ENCODE measurements around the gene FASTKD2. TPM values are rescaled to one million over a fixed set of nuclear protein-coding genes. Genes with fewer than 3 reads are reported as not detected.
A peak's percentile ranks its signal among the peaks of the same experiment; 100 is the strongest.

The FASTKD2 gene
- 10 to 100 TPM; 24.3 to 40.1 TPM for total RNA-seq

DNA sequence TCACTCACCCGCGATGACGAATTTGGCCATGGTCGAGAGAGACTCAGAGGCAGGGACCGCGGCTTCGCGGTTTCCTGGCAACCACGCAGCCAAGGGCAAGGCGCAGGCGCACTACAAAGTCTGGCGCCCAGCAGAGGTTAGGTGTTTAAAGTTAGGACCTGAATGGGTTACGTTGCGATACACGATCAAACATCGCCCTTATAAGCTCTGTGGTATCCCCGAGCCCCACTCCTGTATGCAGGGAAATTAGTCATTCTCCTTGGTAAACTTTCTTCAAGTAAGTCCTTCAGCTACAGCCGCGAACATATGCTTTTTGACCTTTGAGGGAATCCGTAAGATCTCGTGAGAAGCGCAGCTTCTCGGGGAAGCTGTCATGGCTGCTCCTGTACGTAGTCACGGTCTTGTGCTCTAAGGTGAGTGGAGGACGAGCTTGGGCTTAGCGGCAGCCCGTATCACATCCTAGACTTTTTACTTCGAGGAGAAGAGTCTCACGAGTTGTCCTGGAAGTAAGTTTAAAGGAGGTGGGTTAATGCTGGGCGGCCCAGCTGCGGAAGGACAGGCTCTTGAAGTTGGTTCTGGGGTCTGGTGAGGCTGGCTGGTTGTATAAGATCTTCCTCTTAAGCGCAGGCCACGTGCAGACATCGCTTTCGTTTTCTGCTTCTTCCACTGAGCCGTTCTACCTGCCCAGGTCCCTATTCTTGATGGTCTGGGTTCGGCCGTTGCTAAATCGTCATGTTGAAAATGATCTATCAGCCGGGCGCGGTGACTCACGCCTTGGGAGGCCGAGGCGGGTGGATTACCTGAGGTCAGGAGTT, at the start of gene FASTKD2, which contains the start of gene MDH1B:
TSS of gene FASTKD2 (plus strand) at position 365 of the 815 bp plus-strand sequence. CDS start 1,088 bp downstream, outside the sequence.
TSS of gene MDH1B (minus strand) at position 87 of the 815 bp plus-strand sequence. CDS start at position 30, 57 bp downstream.
- H3K27ac Mint-ChIP-seq, result peak within 1 kb of the TSS; percentile 91
- peak; percentile 89 for ATAC-seq (replicated peaks)
- H3K4me3 Mint-ChIP-seq, result no peak within 1 kb of the TSS
- H3K4me1 Mint-ChIP-seq, result peaks cover 19% of the 10 kb centered on the region
- no peaks in the 10 kb centered on the region for H3K27me3 Mint-ChIP-seq
- peaks cover 41% of the 10 kb centered on the region for H3K36me3 Mint-ChIP-seq (ENCODE audit: low read depth)
- no peaks in the 10 kb centered on the region for H3K9me3 Mint-ChIP-seq

DNA sequence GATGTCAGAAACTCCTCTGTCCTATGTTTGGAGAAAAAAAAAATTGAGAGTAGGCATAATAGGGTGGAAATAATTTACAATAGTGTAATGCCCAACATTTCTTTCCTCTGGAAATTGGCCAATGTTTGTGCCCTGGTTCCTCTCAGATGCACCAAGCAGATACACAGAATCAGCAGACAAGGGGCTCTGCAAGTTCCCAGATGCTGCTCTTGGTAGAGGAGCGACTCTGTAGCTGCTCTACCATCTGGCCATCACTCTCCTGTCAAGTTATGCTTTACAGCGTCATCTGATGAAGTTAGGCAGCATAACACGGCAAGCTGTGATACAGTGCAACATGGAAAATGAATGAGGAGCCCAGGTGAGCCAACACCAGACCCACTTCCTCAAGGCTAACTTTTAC, 48.8 kb upstream of the FASTKD2 start:
- no peaks in the 10 kb centered on the region for H3K9me3 Mint-ChIP-seq
- peaks cover 26% of the 10 kb centered on the region for H3K27me3 Mint-ChIP-seq
- no peaks in the 10 kb centered on the region for H3K4me1 Mint-ChIP-seq
- no peak for ATAC-seq (replicated peaks)
- H3K27ac Mint-ChIP-seq, result no peak overlapping the region
- H3K36me3 Mint-ChIP-seq (ENCODE audit: low read depth), result no peaks in the 10 kb centered on the region
- no peak overlapping the region for H3K4me3 Mint-ChIP-seq

DNA sequence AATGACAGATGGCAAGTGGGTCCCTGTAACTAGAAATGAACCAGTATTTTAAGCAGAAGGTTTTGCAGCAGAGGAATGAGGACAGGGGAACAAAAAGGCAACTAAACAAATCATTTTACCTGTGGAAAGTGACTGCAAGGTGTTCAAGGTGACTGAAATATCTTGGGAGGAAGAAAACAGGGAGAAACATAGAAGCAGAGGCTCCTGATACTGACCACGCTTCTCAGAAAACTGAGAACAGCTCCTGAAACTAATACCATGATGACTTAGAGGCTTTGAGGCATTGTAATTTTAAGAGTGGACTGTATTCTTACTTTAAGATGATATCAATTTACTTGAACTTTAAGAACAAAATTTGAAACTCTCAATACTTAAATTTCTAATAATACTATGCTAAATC, 47.1 kb upstream of the FASTKD2 start, which contains the start of gene DYTN:
TSS of gene DYTN (minus strand) at position 101 of the 400 bp plus-strand sequence. CDS start 117 bp downstream, outside the sequence.
- Mint-ChIP-seq H3K4me3 (no peak within 1 kb of the TSS), H3K36me3 (ENCODE audit: low read depth) (no peaks in the 10 kb centered on the region), H3K4me1 (no peaks in the 10 kb centered on the region), H3K27me3 (peaks cover 23% of the 10 kb centered on the region), H3K9me3 (peaks cover 4% of the 10 kb centered on the region), H3K27ac (no peak within 1 kb of the TSS)
- no peak for ATAC-seq (replicated peaks)

DNA sequence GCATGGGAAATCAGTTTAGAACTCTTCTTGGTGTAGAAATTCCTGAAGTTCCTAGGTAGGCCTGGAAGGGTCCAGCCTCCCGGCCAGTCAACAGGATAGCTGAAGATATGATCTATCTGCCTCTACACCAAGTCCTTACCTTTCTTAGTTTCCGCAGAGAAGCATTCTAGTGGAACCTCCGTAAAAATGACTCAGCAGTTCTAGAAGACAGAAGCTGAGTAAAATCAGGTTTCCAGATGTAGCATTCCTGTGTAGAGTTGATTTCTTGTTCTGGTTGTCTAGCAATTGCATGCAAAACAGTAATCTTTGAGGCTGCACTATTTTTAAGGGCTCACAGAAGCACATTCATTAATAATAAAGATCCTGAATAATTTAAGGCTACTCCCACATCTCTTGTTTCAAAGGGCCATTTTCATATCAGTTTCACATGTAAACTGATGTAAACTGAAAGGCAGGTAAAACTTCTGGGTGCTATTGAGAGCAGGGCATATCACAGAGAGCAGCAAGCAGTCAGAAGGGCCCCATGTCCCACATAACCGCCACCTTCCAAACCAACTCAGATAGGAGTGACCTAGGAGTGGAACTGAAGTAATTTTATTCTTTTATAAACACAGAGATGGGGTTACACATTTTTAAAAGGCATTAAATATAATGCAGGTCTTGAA, 44.0 kb upstream of the FASTKD2 start:
- peaks cover 4% of the 10 kb centered on the region for H3K9me3 Mint-ChIP-seq
- H3K36me3 Mint-ChIP-seq (ENCODE audit: low read depth), result no peaks in the 10 kb centered on the region
- no peak overlapping the region for H3K4me3 Mint-ChIP-seq
- no peak overlapping the region for H3K27ac Mint-ChIP-seq
- no peak for ATAC-seq (replicated peaks)
- H3K27me3 Mint-ChIP-seq, result peaks cover 23% of the 10 kb centered on the region
- no peaks in the 10 kb centered on the region for H3K4me1 Mint-ChIP-seq

DNA sequence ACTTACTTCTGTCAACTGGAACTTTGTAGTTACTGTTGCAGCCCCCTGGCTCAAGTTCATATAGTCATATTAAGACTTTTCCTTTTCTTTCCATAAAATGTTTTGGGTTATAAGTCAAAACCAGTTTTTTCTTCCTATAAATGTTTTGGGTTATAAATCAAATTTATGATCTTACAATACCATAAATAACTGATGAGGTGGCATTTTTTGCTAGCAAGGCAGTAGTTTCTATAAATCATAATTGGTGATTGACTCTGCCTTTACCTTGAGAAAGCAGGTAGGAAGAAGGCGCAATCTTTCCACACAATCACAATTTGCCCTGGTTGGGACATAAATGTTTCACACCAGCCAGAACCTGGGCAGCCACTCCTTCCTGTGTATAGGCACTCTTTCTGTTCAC, 42.1 kb upstream of the FASTKD2 start:
- H3K4me1 Mint-ChIP-seq, result no peaks in the 10 kb centered on the region
- no peak overlapping the region for H3K27ac Mint-ChIP-seq
- ATAC-seq (replicated peaks), result no peak
- no peak overlapping the region for H3K4me3 Mint-ChIP-seq
- H3K9me3 Mint-ChIP-seq, result peaks cover 4% of the 10 kb centered on the region
- peaks cover 32% of the 10 kb centered on the region for H3K27me3 Mint-ChIP-seq
- no peaks in the 10 kb centered on the region for H3K36me3 Mint-ChIP-seq (ENCODE audit: low read depth)

DNA sequence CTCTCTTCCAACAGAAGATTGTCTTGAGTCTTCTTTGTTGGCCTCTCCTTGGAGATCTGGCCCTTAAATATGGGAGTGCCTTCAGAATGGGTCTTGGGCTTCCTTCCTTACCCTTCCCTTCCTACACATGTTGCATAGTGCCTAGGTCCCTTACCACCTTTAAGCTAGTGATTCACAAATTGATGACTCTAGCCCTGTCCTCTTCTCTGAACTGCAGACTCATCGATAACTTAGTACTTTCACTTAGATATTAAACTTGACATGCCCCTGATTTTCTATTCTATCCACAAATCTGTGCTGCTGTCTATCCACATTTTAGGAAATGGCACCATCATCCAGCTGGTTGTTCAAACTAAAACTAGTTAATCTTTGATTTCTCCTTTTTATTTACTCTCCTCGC, 38.1 kb upstream of the FASTKD2 start:
- Mint-ChIP-seq H3K9me3 (peaks cover under 1% of the 10 kb centered on the region), H3K27ac (no peak overlapping the region), H3K4me1 (no peaks in the 10 kb centered on the region), H3K27me3 (peaks cover 36% of the 10 kb centered on the region), H3K36me3 (ENCODE audit: low read depth) (no peaks in the 10 kb centered on the region), H3K4me3 (no peak overlapping the region)
- ATAC-seq (replicated peaks), result no peak

DNA sequence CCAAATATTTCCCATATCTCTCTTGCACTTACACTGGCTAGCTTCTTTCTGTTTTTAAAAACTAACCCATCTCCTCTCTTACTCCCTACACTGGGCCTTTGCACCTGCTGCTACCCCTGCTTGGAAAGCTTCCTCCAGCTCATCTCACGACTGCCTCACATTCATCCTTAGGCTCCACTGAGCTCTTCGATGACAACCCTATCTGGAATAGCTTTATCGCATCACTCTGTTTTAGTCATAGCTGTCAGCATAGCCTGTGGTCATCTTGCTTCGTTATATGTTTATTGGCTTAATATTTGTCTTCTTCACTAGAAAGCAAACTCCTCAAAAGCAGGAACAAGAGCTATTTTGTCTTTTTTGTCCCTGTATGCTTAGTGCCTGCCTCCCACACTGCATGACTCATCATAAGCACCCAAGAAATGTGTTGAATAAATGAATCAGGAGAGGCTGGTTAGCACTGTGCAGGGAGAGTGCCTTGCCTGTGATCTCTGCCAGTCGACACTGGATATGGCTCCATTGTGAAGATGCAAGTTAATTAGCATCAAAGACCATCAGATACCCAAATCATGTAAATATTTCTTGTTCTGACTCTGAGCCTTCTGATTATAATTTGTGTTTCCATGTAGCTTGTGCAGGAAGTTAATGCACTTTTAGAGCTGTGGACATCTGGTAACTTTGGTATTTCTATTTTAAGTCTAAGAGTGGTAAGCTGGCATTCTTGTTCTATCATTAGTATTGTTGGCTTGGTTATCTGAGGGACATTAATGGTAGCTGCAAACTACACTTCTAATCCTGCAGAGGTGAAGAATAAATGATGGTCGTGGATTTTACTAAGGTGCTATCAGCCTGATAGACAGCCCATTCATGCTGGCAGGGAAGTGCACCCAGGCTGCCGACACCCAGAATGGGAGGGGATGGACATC, 36.9 kb upstream of the FASTKD2 start:
- Mint-ChIP-seq H3K27me3 (peaks cover 35% of the 10 kb centered on the region), H3K4me3 (no peak overlapping the region), H3K27ac (no peak overlapping the region), H3K4me1 (no peaks in the 10 kb centered on the region), H3K9me3 (no peaks in the 10 kb centered on the region), H3K36me3 (ENCODE audit: low read depth) (no peaks in the 10 kb centered on the region)
- ATAC-seq (replicated peaks), result peak; percentile 78

DNA sequence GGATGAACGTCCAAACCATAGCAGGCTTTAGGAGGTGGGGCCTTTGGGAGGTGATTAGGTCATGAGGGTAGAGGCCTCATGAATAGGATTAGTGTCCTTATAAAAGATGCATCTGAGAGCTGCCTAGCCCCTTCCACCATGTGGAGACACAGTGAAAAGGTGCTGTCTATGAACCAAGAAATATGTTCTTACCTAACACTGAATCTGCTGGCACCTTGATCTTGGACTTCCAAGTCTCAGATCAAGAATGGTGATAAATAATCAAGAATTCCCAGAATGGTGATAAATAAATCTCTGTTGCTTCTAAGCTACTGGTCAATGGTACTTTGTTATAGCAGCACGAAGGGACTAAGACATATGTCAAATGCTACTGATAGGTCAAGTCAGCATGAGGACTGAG, 32.1 kb upstream of the FASTKD2 start:
- peaks cover 20% of the 10 kb centered on the region for H3K27me3 Mint-ChIP-seq
- no peaks in the 10 kb centered on the region for H3K9me3 Mint-ChIP-seq
- no peak overlapping the region for H3K4me3 Mint-ChIP-seq
- no peak overlapping the region for H3K27ac Mint-ChIP-seq
- no peaks in the 10 kb centered on the region for H3K4me1 Mint-ChIP-seq
- no peak for ATAC-seq (replicated peaks)
- no peaks in the 10 kb centered on the region for H3K36me3 Mint-ChIP-seq (ENCODE audit: low read depth)

DNA sequence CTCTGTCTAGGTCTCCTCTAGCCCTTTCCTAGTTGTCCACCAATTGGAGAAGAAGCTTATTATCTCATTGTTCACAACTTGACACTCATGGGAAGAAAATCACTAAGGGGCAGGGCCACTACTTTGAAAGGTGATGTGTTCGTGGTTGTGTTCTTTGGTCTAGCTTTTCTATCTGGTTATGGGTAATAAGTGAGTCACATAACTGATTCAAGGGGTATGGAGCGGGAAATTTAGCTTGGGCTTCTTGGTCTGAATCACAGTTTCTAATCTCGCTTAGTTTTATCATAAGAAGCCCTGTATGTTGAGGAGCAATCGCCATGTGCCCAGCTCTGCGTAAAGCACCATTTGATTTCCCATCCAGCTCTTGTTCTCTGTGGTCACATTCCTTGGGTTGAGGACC, 28.5 kb upstream of the FASTKD2 start:
- H3K27ac Mint-ChIP-seq, result no peak overlapping the region
- no peaks in the 10 kb centered on the region for H3K9me3 Mint-ChIP-seq
- no peaks in the 10 kb centered on the region for H3K4me1 Mint-ChIP-seq
- peak; percentile 96 for ATAC-seq (replicated peaks)
- no peak overlapping the region for H3K4me3 Mint-ChIP-seq
- peaks cover 12% of the 10 kb centered on the region for H3K27me3 Mint-ChIP-seq
- H3K36me3 Mint-ChIP-seq (ENCODE audit: low read depth), result no peaks in the 10 kb centered on the region

DNA sequence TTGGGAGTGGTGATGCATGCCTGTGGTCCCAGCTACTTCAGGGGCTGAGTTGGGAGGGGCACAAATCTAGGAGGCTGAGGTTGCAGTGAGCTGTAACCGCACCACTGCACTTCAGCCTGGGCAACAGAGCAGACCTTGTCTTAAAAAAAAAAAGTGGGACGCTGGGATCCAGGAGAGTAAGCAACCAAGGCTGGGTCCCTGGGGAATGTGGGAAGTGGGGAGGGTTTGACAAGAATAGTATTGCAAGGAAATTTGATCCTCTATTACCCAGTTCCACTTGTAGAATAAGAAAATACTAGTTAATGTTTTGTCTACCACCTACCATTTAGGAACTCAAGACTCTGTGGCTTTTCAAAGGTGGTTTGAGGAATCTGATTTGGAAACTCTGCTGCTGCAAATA, 26.1 kb upstream of the FASTKD2 start:
- H3K4me1 Mint-ChIP-seq, result no peaks in the 10 kb centered on the region
- no peaks in the 10 kb centered on the region for H3K36me3 Mint-ChIP-seq (ENCODE audit: low read depth)
- H3K4me3 Mint-ChIP-seq, result no peak overlapping the region
- ATAC-seq (replicated peaks), result no peak
- H3K27me3 Mint-ChIP-seq, result peaks cover 22% of the 10 kb centered on the region
- no peak overlapping the region for H3K27ac Mint-ChIP-seq
- no peaks in the 10 kb centered on the region for H3K9me3 Mint-ChIP-seq

DNA sequence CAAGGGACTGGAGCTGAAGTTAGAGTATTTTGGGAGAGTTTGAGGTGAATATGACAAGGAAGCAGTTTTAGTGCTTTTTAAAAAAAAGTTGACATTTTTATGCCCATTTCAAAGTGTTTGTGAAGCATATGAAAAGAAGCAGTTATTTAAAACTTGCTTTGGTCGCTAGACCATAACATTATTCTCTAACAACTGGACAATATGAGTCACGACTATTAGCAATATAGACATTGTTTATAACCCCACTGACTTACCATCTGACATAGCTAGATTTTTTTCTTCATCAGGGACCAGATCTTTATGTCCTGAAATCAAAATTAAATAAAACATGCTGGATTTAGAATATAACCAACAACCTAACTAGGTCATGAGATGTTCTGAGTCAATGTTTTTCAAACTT, 24.6 kb upstream of the FASTKD2 start:
- Mint-ChIP-seq H3K4me1 (no peaks in the 10 kb centered on the region), H3K36me3 (ENCODE audit: low read depth) (no peaks in the 10 kb centered on the region), H3K9me3 (no peaks in the 10 kb centered on the region), H3K4me3 (no peak overlapping the region), H3K27ac (no peak overlapping the region), H3K27me3 (peaks cover 22% of the 10 kb centered on the region)
- no peak for ATAC-seq (replicated peaks)

DNA sequence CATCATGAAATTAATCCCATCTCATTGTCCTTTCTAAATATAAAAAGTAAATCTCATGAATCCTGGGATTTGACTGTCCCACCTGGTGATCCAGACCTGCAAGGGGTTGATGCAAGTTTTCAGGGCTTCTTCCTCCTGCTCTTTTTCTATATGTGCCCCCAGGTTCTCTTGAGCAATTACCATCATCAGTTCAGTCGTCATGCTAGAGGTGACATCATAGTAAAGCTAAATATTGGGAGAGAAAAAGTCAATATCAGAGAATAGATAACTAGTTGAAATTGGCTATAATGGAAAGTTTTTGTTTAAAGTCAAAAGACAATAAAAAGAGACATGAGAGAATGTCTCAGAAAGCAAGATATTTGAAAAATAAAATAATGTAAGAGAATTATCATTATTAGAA, 8.6 kb upstream of the FASTKD2 start:
- Mint-ChIP-seq H3K4me1 (no peaks in the 10 kb centered on the region), H3K36me3 (ENCODE audit: low read depth) (no peaks in the 10 kb centered on the region), H3K4me3 (no peak overlapping the region), H3K27me3 (peaks cover 23% of the 10 kb centered on the region), H3K9me3 (no peaks in the 10 kb centered on the region), H3K27ac (no peak overlapping the region)
- no peak for ATAC-seq (replicated peaks)

DNA sequence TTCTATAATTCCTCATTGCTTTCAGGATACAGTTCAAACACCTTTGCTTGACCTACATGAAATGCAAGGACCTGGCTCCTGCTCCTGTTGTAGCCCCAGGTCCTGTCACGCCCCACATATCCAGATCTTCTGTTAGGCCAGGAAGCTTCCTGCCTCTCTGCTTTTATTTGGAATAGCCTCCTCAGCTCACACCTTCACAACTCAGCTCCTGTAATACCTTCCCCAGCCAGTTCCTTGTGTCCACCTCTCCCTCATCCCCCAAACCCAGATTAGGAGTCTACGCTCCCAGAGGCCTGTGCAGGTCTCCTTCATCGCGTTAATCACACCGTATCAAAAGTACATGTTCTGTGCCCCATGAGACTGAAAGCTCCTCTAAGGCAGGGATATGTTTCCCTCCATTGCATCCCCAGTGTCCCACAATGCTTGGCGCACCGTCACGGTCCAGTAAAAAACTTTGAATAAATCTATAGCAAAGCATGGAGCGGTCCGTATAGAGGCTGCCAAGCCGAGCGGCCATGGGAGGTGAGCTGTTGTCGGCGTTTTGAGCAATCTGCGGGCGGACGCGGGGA, 649 bp upstream of the FASTKD2 start:
- Mint-ChIP-seq H3K36me3 (ENCODE audit: low read depth) (peaks cover 34% of the 10 kb centered on the region), H3K4me1 (peaks cover 19% of the 10 kb centered on the region), H3K27ac (peak overlapping the region; percentile 91), H3K4me3 (no peak overlapping the region), H3K27me3 (no peaks in the 10 kb centered on the region), H3K9me3 (no peaks in the 10 kb centered on the region)
- no peak for ATAC-seq (replicated peaks)

Data from activated T-helper 17 cell treated with anti-CD3 and anti-CD28 coated beads, Interleukin-2, amount 50 U/mL, for 72 hours (primary cell).